GM18526 (cell line): ENCODE results near the gene CACNA1C.

ENCODE experiments used
- POLR2A ChIP-seq: IDR thresholded peaks from 3 replicates; pipeline ENCODE4 v1.6.1; 2011; ENCODE audit not compliant: insufficient read length; ENCODE audit errors: extremely low read depth

Gene CACNA1C

DNA sequence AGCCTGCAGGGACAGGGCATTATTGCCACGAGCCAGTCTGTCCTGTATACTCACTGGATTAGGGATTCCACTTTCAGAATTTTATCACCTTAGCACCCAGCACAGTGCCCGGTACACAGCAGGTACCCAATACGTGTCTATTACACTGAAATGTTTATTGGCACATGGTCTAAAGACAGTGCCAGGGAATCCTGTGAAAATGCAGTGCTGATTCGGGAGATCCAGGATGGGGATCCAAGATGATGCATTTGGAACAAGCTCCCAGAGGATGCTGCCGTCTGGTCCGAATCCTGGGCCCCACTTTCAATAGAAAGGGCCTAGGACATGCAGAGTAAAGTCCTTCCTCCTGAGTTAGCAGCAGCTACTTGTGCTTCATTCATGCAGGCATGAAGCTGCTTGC is 230.7 kb downstream of the CACNA1C start:
- TF ChIP-seq POLR2A, result no peak

DNA sequence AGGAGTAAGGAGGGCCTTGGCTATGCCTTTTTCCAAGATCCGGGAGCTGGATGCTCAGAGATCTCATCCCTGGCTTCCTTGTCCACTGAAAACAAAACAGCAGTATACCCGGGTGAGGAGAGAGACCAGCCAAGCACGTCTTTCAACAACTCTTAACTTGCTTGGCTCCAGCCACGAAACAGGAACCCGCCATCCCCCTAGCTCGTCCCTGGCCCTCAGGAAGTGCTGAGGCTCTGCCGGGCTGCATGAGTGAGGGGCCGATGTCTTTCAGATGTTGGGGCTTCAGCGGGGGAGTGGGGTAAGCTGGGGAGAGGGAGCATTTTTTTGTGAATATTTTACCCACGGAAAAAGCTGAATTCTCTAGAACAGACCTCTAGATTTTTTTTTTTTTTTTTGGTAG is 231.1 kb downstream of the CACNA1C start:
- TF ChIP-seq POLR2A, result no peak

DNA sequence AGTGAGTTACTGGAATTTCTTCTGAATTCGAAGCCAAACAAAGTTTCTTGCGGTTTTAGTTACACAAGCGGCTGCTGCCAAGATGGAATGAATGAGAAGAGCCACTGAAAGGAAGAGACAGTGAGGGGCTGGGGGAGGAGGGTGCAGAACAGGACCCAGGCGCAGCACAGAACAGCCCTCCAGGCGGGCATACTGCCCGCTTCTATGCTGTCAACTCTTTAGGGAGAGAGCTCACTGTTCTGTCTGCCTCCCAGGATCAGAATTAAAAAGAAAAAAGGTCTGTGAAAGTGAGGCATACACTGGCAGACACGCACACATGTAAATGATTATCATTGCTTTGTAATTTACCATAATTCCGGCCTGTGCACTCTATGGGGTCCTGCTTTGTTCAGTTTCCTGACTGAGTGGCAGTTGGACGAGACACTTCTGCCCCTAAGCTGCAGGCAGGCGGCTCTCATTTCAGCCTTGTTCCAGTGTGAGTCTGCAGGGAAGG is 231.6 kb downstream of the CACNA1C start:
- no peak for TF ChIP-seq POLR2A

DNA sequence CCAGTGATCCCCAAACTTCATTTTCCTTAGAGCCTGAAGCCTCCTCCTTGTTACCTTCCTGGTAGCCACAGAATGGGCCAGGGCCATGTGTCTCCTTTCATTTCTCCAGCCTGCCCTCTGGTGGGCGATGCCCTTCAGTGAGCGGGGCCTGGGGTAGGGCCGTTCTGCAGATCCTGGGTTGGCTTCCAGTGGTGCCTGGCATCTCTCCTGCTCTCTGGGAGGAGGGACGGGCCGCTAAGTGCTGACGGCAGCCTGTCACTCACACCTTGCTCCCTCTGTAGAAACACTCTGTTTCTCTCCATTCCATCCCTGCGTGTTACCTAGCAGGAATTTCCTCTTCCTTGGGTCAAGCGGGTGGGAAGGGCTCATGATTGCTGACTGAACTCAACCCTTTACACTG is 232.1 kb downstream of the CACNA1C start:
- TF ChIP-seq POLR2A, result no peak

DNA sequence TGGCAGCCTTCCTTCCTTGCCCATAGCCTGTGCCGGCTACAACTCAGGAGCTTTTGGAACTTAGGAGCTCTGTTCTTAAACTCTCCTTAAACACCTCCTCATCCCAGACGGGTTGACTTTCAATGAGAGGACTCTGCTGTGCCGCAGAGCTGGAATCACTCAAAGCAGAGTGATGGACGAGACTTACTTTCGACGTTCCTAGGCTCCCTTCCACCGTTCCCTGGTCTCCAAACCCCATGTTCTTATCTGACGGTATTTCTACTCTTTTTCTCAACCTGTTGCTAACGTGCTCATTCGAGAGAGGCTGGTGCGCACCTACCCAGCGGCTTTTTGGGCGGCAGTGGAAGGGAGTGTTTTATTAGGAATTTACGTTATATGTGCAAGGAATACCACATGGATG is 232.7 kb downstream of the CACNA1C start:
- no peak for TF ChIP-seq POLR2A

DNA sequence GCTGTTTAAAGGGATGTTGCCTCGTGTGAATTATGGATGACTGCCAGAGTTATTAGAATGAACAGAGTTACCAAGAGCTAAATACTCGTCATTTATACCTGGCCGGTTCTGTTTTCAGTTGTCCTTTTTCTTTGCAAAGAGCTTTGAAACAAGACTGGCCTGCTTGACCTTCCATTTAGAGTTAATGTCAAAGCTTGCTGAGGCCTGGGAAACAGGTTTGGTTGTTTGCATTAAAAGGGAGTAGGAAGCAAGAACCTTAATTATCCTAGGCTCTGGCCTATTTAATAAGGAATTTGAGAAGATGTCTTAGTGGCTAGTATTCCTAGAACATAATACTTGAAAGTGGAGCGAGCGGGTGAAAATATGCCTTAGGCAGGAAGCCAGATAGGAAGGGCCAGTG is 233.3 kb downstream of the CACNA1C start:
- no peak for TF ChIP-seq POLR2A

DNA sequence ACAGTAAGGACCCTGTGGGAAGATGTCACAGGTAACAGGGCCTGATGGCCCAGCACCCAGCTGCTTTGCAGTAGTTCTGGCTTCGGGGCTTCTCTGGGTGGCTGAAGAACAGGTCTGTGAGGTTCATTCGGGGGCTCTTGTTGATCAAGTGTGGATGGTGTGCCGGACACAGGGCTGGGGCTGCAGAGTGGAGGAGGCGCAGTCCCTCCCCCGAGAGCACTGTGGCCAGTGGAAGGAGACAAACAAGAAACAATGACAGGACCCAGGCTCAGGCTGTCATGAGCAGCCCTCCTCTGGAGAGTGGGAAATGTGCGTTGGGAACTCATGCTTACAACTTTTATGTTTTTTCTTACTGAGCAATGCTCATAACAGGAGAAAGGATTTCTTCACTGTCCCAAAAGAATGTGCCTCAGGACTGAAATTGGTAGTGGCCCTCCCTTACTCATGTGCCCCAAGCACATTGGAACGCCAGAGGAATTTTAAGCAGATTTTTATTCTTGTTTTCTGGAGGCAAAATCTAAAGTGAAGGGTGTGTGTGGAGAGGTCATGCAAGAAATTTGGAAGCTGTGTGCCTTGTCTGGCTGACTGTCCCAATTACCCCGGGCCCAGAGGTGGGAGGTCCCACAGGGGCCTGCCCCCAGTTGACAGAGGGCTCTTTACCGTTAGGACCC is 233.8 kb downstream of the CACNA1C start:
- no peak for TF ChIP-seq POLR2A

DNA sequence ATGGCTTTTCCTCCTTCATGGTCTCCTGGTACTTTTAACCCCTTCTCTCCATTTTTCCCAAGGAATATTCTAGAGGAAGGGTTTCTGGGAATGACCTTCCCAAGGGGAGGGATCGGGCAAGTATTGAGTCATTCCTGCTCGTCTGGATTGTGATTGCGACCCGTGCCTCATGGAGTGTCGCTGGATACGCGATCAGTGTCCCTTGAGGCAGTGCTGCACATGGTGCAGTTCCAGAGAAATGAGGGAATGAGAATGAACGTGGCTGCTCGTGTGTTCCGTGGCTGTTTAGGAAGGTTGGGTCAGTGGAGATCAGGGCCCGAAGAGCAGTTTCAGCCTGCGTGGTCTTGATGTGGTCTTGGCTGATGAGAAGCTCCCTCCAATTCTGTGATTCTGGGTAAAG is 234.4 kb downstream of the CACNA1C start:
- no peak for TF ChIP-seq POLR2A

DNA sequence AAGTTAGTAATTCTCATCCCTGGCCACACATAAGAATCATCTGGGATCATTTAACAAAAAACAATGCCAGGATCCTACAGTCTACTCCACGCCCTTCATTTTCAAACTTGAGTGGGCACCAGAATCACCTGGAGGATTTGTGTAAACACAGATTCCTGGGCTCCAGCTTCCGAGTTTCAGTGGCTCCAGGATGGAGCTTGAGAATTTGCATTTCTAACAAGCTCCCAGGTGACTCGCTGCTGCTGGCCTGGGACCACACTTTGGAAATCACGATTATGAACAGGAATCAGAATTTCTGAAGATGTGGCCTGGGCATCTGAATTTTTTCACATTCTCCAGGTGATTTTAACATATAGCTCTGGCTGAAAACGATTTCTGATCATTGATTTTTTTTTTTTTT is 234.8 kb downstream of the CACNA1C start:
- TF ChIP-seq POLR2A, result no peak

DNA sequence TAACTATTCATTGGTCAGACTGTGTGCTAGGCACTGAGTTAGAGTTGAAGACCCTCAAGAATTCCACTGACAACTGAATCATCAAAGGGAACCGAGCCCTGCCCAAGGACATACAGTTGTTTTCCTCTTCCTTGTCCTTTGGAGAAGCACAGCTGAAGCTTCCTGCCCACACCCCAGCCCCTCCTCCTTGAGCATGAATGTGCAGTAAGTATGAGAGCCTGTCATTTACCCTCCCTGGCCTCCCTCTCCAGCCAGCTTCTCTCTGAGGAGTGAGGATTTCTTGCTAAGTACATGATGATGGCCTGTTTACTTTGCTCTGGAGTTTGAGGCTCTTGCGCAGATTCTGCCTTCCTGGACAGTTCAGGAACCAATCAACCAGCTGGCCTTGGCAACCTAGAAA is 235.2 kb downstream of the CACNA1C start:
- TF ChIP-seq POLR2A, result no peak

DNA sequence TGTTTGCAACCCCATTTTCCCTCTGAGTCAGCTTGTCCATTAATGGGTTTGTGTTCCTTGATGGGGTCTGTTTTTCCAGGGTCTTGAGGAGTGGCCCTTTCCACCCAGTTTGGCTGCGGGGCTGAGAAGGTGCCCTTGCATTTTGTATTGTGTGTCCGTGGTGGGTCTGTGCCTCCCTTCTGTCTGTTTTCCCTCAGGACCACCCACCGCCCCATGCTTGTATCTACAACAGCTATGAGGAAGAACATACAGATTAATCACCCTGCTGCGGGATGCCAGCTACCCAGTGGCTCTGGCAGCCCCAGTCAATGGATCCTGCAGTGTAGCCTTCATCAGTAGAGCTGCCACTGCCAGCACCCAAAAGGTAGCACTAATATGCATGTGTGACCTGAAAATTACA is 235.7 kb downstream of the CACNA1C start:
- no peak for TF ChIP-seq POLR2A

DNA sequence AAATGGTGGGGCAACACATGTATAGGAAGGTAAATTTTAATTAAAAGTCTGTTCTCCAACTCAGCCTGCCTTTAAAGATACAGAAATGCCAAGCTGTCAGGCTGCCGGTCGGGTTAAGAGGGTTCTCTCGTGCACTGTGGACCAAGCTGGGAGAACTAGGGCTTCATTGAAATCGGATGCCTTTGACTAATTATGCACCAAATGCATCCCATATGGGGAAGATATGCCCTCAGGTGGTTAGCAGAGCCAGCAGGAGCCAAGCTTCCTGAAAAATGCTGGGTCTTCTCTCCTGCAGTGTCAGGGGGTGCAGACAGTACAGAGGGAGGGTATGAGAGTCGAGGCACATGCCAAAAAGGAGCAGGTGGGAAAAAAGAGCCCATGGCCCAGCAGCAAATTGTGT is 236.1 kb downstream of the CACNA1C start:
- TF ChIP-seq POLR2A, result no peak

DNA sequence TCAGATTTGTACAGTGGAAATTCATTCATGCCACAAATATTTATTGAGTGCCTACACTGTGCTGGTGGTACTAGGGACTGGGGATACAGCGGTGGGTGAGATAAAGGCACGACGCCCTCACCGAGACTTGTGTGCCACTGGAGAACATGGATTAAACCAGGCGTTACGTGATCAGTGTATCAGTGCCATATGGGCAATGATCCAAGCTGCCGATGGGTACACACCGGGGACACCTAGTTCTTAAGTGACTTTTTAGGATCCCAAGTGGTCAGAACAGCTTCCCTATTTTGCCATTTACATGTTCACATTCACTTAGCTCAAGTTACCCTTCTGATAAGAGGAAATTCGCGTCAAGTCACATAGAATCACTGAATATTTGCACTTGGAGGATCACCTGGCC is 236.7 kb downstream of the CACNA1C start:
- no peak for TF ChIP-seq POLR2A

DNA sequence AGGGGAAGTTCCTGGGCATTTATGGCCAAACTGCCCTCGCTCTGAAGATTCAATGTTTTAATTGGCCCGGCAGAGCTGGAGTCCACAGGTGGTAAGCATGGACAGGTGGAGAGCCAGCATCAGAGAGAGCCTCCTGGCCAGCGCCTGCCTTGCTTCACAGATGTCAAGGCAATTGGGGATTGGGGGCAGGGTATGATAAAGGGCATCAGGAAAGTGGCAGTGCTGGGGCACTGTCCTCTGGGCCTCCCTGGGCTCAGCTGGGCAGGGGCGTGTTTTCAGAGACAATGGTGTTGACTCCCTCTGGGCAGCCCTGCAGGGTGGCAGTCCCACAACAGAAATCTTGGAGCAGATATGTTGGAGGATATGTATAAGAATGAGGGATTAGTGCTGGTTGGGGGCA is 237.3 kb downstream of the CACNA1C start:
- no peak for TF ChIP-seq POLR2A

DNA sequence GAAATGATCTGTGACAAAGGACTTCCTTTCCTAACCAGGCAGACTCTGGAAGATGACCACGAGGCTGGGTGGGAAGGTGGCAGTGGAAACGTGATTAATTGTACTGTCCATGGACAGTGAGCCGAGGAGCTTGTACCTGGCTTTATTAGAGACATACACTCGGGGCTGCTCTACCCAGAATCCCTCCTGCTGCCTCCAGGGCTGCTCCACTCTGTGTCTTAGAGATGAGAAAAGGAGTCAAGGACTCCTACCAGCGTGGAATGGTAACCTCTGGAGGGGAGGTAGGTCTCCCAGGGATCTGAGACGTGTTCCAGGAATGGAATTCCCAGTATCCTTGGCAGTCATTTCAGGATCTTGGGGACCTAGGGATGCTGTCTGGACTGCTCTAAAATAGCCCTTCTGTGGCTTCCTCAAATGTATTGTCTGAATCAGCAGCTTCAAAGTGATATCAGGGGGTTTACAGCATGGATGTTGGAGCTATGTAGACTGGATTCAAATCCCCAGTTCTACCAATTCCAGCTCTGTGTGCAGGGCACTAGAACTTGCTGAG is 237.8 kb downstream of the CACNA1C start:
- TF ChIP-seq POLR2A, result no peak

DNA sequence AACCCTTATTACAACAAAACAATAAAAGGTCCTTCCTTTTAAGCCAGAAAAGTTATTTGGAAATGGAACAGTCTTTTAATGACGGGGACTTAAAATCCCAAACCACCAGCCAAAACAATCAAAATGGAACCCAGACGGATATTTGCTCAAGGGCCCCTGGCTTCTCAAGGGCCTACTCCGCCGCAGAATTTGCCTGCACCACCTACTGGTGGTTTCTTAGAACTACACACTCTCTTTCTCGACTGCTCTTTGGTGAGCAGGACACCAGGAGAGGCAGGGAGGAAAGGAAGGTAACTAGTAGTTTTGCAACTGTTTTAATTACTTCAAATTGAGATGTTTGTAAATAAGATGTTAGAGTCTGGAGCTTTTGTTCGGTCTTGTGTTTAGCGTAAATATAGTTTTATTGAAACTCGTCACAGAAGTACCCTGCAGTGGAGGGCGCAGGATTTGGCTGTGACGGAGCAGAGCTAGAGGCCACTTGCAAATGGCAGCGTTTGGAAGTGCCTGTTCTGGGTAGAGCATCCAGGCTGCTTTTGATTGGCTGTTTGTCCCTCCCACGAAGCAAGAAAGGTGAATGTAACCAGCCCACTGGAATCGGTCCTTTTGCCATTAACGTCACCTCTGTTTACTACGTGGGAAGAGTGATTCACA is 238.5 kb downstream of the CACNA1C start:
- TF ChIP-seq POLR2A, result no peak

DNA sequence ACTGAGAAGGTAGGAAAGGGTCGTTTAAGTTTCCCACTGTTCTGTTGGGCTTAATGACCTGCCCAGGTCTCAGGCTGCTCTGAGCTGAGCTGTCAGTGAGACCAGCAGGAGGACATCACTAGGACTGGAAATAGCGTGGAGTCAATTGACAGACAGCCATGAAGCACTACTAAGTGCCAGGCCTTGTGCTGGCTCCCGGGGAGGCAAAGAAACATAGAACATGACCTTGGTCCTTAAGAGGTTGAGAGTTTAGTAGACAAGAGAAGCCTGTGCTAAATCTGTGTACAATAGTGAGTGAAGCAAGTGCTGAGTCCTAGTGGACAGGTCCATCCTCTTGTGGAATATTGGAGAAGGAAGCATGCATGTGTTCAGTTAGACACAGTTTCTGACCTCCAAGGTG is 239.2 kb downstream of the CACNA1C start:
- TF ChIP-seq POLR2A, result no peak
